A549 treated with Hydrocortisone at 1 μM for 4 hours (cell line): ENCODE measurements around the gene ELF5. TPM values are rescaled to one million over a fixed set of nuclear protein-coding genes. Genes with fewer than 3 reads are reported as not detected.

Source experiments
- total RNA-seq: library from RNA; stranded (reverse); fragments of 200-300 nt; extraction: Qiagen RNA extraction; gene quantifications from 5 replicates; pipeline ENCODE4 v1.2.3, GENCODE V29; 2022

ELF5 gene
- total RNA-seq: not detected in 5 replicates

GRCh38 chr11:34513682-34514449 lies at the start of gene ELF5:
ELF5 (minus strand) TSS chr11:34513794; CDS start chr11:34505749, 8,045 bp downstream.

GRCh38 chr11:34438529-34439507 lies 74.8 kb downstream of the ELF5 start, which contains the start of gene CAT:
CAT (plus strand) TSS chr11:34438934; CDS start chr11:34439014, 80 bp downstream.

Other genes with a start within 250 kb of the ELF5 start
- gene ABTB2, start 155.8 kb downstream of the ELF5 start, total RNA-seq: 35.1 to 44.8 TPM (median 38.5 TPM) in 5 replicates
- gene CAT, start 74.9 kb downstream of the ELF5 start, total RNA-seq: 34.6 to 43.1 TPM (median 37.1 TPM) in 5 replicates
- 0.76 to 1.7 TPM (median 0.90 TPM) in 5 replicates for gene EHF, start 107.3 kb upstream of the ELF5 start, total RNA-seq